Activated CD4-positive, alpha-beta memory T cell treated with anti-CD3 and anti-CD28 coated beads, Interleukin-2, amount 10 ng/mL, durations not matched to agents 7 days and 5 days (primary cell): ENCODE data around the gene ZBTB22. TPM values are rescaled to one million over a fixed set of nuclear protein-coding genes. Genes with fewer than 3 reads are reported as not detected.

ENCODE experiments used
- CTCF ChIA-PET: fragments of 350-600 bp; sonication (Branson Sonifier 250); formaldehyde crosslinking; loops from one replicate; lab custom pipeline; 2021; ENCODE audit warnings: antibody characterized with exemption, inconsistent platforms; lab: Charles Lee
- POLR2A ChIA-PET: fragments of 350-600 bp; sonication (Branson Sonifier 250); formaldehyde crosslinking; loops from one replicate; lab custom pipeline; 2021; ENCODE audit warnings: antibody characterized with exemption; lab: Charles Lee
- DNase-seq: peaks from one replicate; pipeline ENCODE4 v3.0.0-alpha.2; 2020
- H3K27ac Mint-ChIP-seq: one replicate; pipeline ENCODE4 v1.8.0; 2021; ENCODE audit warnings: mild to moderate bottlenecking, mixed read lengths
- H3K27me3 Mint-ChIP-seq: one replicate; pipeline ENCODE4 v1.8.0; 2021; ENCODE audit warnings: mixed read lengths
- H3K36me3 Mint-ChIP-seq: one replicate; pipeline ENCODE4 v1.8.0; 2021; ENCODE audit warnings: low read depth, mixed read lengths
- H3K4me1 Mint-ChIP-seq: one replicate; pipeline ENCODE4 v1.8.0; 2021; ENCODE audit warnings: mixed read lengths
- H3K4me3 Mint-ChIP-seq: one replicate; pipeline ENCODE4 v1.8.0; 2021; ENCODE audit warnings: mild to moderate bottlenecking, mixed read lengths
- H3K9me3 Mint-ChIP-seq: one replicate; pipeline ENCODE4 v1.8.0; 2021; ENCODE audit warnings: mixed read lengths
- total RNA-seq, 2 experiments: library from RNA; stranded (reverse); gene quantifications; one replicate each; pipeline ENCODE4 v1.2.3, GENCODE V29; 2021

The ZBTB22 gene
- total RNA-seq, 2 experiments from 2014 or later = 16.5 to 18.0 TPM

GRCh38 chr6:33273924-33274902 is 43.3 kb downstream of the ZBTB22 start:
- Mint-ChIP-seq H3K4me1 (peaks cover 73% of the 10 kb centered on the region), H3K27ac (peak overlapping the region; percentile 99), H3K9me3 (no peaks in the 10 kb centered on the region), H3K4me3 (peak overlapping the region; percentile 92), H3K27me3 (no peaks in the 10 kb centered on the region), H3K36me3 (peaks cover 83% of the 10 kb centered on the region)
- CTCF ChIA-PET = interaction anchor here (1.8 kb wide), 1 partner anchor 25 kb away, joined by 5 read pairs; the partner anchor contains the start of gene RGL2
- POLR2A ChIA-PET = interaction anchor here (0.6 to 2.0 kb wide), 5 partner anchors 13 to 302 kb away, joined by 3 to 7 read pairs (median 3); partner anchors contain the start of genes CUTA, PFDN6 and WDR46
- DNase-seq = no peak

- no peaks in the 10 kb centered on the region for H3K9me3 Mint-ChIP-seq
- ChIA-PET CTCF (interaction anchor here (1.9 kb wide), 1 partner anchor 26 kb away, joined by 10 read pairs; no protein-coding TSS in a partner anchor), POLR2A (interaction anchor here (0.6 to 4.2 kb wide), 13 partner anchors 8 to 429 kb away, joined by 3 to 76 read pairs (median 14); partner anchors contain the start of genes BAK1, CUTA, PFDN6 and PSMB8)
- H3K27ac Mint-ChIP-seq = peak overlapping the region; percentile 99
- H3K4me1 Mint-ChIP-seq = peaks cover 69% of the 10 kb centered on the region
- H3K27me3 Mint-ChIP-seq = no peaks in the 10 kb centered on the region
- H3K4me3 Mint-ChIP-seq = peak overlapping the region; percentile 92
- no peak for DNase-seq
- peaks cover 84% of the 10 kb centered on the region for H3K36me3 Mint-ChIP-seq
Observed at GRCh38 chr6:33273129-33273923, 44.2 kb downstream of the ZBTB22 start.

DNA sequence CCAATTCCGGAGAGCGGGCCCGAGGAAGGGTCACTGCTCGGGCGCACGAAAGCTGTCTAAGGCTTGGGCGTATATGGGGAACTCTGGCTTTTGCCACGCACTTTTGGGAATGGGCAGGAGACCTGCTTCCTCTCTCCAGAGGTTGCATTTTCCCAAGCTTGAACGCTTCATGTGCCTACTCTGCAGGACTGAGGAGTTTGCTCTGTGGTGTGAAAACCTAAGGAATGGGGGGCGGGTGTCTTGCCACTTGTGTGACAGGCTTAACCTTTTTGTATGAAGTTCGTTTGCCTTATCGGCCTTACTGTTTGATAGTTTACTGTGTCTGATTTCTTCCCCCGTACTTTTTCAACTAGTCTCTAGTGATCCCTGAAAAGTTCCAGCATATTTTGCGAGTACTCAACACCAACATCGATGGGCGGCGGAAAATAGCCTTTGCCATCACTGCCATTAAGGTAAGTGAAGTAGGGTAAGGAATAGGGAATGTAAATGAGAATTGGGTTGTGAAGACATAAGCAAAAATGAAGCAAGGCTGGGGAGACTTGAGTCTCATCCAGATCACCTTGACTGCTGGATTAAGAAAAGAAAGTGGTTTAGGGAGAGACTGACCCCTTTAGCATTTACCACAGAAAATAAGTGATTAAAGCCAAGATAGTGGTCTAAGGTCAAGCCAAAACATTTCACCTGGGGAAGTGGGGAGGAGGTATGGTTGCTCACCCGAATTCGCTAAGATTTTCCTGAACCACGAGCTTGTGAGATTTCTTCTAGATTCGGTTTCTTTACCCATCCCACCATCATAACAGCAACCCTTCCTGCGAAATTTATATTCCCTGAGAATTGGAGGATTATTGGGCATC is 45.0 kb downstream of the ZBTB22 start:
- POLR2A ChIA-PET = interaction anchor here (0.7 to 4.2 kb wide), 32 partner anchors 9 to 1082 kb away, joined by 3 to 76 read pairs (median 6); partner anchors contain the start of genes BAK1, BRD2, CUTA and PFDN6
- Mint-ChIP-seq H3K36me3 (peaks cover 84% of the 10 kb centered on the region), H3K27me3 (no peaks in the 10 kb centered on the region), H3K4me1 (peaks cover 65% of the 10 kb centered on the region), H3K9me3 (no peaks in the 10 kb centered on the region), H3K27ac (peak overlapping the region; percentile 99), H3K4me3 (peak overlapping the region; percentile 92)
- CTCF ChIA-PET = interaction anchor here (1.3 to 2.2 kb wide), 7 partner anchors 17 to 301 kb away, joined by 3 to 27 read pairs (median 6); partner anchors contain the start of genes HSD17B8, PFDN6, RING1 and WDR46
- DNase-seq = no peak

DNA sequence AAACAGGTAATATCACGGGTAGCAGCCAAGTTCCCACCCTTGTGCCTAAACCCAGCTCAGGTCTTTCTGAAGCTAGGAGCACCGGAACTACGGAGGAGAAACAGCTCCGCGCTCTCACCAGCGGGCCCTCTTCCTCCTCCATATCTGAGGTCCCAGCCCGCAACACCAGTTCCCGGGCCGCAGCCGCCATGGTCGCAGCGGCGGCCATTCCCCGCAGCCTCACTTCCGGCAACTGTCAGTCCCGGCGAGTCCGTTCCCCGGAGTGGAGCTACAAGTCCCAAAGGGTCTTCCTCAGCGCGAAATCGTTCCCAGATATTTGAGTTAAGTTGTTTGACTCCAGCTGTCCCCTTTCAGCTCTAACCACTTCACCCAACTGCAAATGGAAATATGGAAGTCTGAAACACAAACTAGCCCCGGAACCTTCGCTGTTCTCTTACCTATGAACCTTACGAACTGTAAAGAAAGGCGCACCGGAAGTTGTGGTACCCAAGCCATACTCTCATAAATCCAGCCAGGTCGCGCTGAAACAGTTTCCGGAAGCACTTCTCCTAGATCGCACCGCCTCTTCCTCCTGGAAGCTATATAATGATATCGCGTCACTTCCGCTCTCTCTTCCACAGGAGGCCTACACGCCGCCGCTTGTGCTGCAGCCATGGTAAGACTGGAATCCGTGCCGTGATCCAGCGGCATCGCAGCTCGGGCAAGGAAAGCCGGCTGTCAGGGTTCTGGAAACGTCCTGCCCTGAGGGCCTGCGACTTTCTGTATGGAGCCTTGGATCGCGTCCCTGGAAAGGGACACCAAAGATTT is 45.9 kb downstream of the ZBTB22 start, which contains the start of the genes RPS18 and VPS52:
Gene RPS18, plus strand, starts transcription at position 608 of the 807 bp plus-strand sequence. Its CDS starts 45 bp downstream, at position 653.
Gene VPS52, minus strand, starts transcription at position 409 of the 807 bp plus-strand sequence. Its CDS starts 201 bp downstream, at position 208.
- peaks cover 64% of the 10 kb centered on the region for H3K4me1 Mint-ChIP-seq
- peaks cover 86% of the 10 kb centered on the region for H3K36me3 Mint-ChIP-seq
- H3K27me3 Mint-ChIP-seq = no peaks in the 10 kb centered on the region
- H3K27ac Mint-ChIP-seq = peak within 1 kb of the TSS; percentile 99
- ChIA-PET POLR2A (interaction anchor here (0.6 to 4.2 kb wide), 40 partner anchors 8 to 1313 kb away, joined by 3 to 76 read pairs (median 5); partner anchors contain the start of genes BRD2, CUTA, NELFE and PFDN6), CTCF (interaction anchor here (0.8 to 2.2 kb wide), 12 partner anchors 11 to 440 kb away, joined by 3 to 27 read pairs (median 4); partner anchors contain the start of genes HSD17B8, PFDN6, RING1 and UQCC2)
- H3K9me3 Mint-ChIP-seq = no peaks in the 10 kb centered on the region
- peak within 1 kb of the TSS; percentile 92 for H3K4me3 Mint-ChIP-seq
- peak; percentile 93 for DNase-seq

GRCh38 chr6:33271117-33271467 is 46.5 kb downstream of the ZBTB22 start:
- Mint-ChIP-seq H3K9me3 (no peaks in the 10 kb centered on the region), H3K4me3 (peak overlapping the region; percentile 92), H3K27ac (peak overlapping the region; percentile 99), H3K4me1 (peaks cover 58% of the 10 kb centered on the region), H3K36me3 (peaks cover 86% of the 10 kb centered on the region), H3K27me3 (no peaks in the 10 kb centered on the region)
- no peak for DNase-seq
- ChIA-PET CTCF (interaction anchor here (0.8 to 2.2 kb wide), 10 partner anchors 11 to 440 kb away, joined by 3 to 27 read pairs (median 4); partner anchors contain the start of genes HSD17B8, PFDN6, RING1 and UQCC2), POLR2A (interaction anchor here (0.7 to 4.2 kb wide), 37 partner anchors 8 to 1312 kb away, joined by 3 to 76 read pairs (median 5); partner anchors contain the start of genes BRD2, CUTA, NELFE and PFDN6)

Other genes starting within 250 kb of the ZBTB22 start
- 100 to 1,000 TPM; 173 to 176 TPM for gene HLA-DPA1, start 244.1 kb downstream of the ZBTB22 start, total RNA-seq
- 10 to 100 TPM; 89.8 to 95.6 TPM for gene HLA-DPB1, start 241.8 kb downstream of the ZBTB22 start, total RNA-seq
- gene COL11A2, start 125.3 kb downstream of the ZBTB22 start, total RNA-seq = under 1 TPM; 0.53 to 0.60 TPM
- gene RXRB, start 117.1 kb downstream of the ZBTB22 start, total RNA-seq = 10 to 100 TPM; 44.0 to 45.0 TPM
- 10 to 100 TPM; 52.8 to 53.8 TPM for gene SLC39A7, start 116.9 kb downstream of the ZBTB22 start, total RNA-seq
- 10 to 100 TPM; 11.4 to 13.0 TPM for gene HSD17B8, start 113.1 kb downstream of the ZBTB22 start, total RNA-seq
- 10 to 100 TPM; 29.7 to 32.1 TPM for gene RING1, start 109.2 kb downstream of the ZBTB22 start, total RNA-seq
- 10 to 100 TPM; 53.1 to 59.7 TPM for gene VPS52, start 45.9 kb downstream of the ZBTB22 start, total RNA-seq
- gene RPS18, start 45.7 kb downstream of the ZBTB22 start, total RNA-seq = 1,000 to 10,000 TPM; 2,403 to 2,442 TPM
- gene B3GALT4, start 40.6 kb downstream of the ZBTB22 start, total RNA-seq = 10 to 100 TPM; 25.2 to 26.5 TPM
- gene WDR46, start 28.5 kb downstream of the ZBTB22 start, total RNA-seq = 10 to 100 TPM; 37.5 to 41.7 TPM
- gene PFDN6, start 28.1 kb downstream of the ZBTB22 start, total RNA-seq = 10 to 100 TPM; 63.5 to 65.0 TPM
- gene RGL2, start 18.8 kb downstream of the ZBTB22 start, total RNA-seq = 10 to 100 TPM; 44.3 to 45.1 TPM
- 100 to 1,000 TPM; 243 to 249 TPM for gene TAPBP, start 3.7 kb downstream of the ZBTB22 start, total RNA-seq
- gene DAXX, start 5.2 kb upstream of the ZBTB22 start, total RNA-seq = 100 to 1,000 TPM in 1 of 2 experiments, 10 to 100 TPM in 1; 95.7 to 103 TPM
- gene KIFC1, start 74.1 kb upstream of the ZBTB22 start, total RNA-seq = 100 to 1,000 TPM; 125 to 127 TPM
- gene PHF1, start 93.3 kb upstream of the ZBTB22 start, total RNA-seq = 10 to 100 TPM; 46.4 to 51.4 TPM
- 100 to 1,000 TPM; 243 TPM for gene CUTA, start 100.4 kb upstream of the ZBTB22 start, total RNA-seq
- gene SYNGAP1, start 102.3 kb upstream of the ZBTB22 start, total RNA-seq = 10 to 100 TPM; 35.3 to 39.7 TPM
- gene ZBTB9, start 136.8 kb upstream of the ZBTB22 start, total RNA-seq = 1 to 10 TPM; 6.9 to 7.4 TPM